A549 (cell line): ENCODE data around the gene LSM12. TPM values are rescaled to one million over a fixed set of nuclear protein-coding genes. Genes with fewer than 3 reads are reported as not detected.
A peak's percentile ranks its signal among the peaks of the same experiment; 100 is the strongest.

ENCODE experiments used
- ATAC-seq, 2 experiments: fragments of 200-7000 bp in 1 of 2; fragments of >200 bp in 1 of 2; cut with Nextera tagmentation in 1 of 2; cut with Tn5 transposase in 1 of 2; 3 replicates each; pipeline versions ENCODE4 v1.8.0 to v1.9.1; 2018 to 2020; ENCODE audit warnings: mild to moderate bottlenecking in 1 of 2, moderate library complexity in 1 of 2
- CTCF ChIA-PET: fragments of 300-600 bp; sonication (Branson Sonifier 250); formaldehyde crosslinking; extraction: SDS; loops from one replicate; lab custom pipeline; 2021; ENCODE audit warnings: antibody characterized with exemption, inconsistent platforms; lab: Yijun Ruan, JAX
- POLR2A ChIA-PET: fragments of 350-600 bp; formaldehyde crosslinking; extraction: SDS; loops from one replicate; lab custom pipeline; 2021; ENCODE audit warnings: antibody characterized with exemption, inconsistent platforms; lab: Yijun Ruan, JAX
- DNase-seq, 2 experiments: peaks; one replicate each; pipeline versions ENCODE4 v3.0.0 to v3.0.0-alpha.2; 2011 to 2016; ENCODE audit warnings: low read depth in 1 of 2, low spot score in 1 of 2
- FAIRE-seq: peaks from 2 replicates; lab custom pipeline; 2011; peaks lifted over from hg19 to GRCh38; lab: Jason Lieb, UNC
- H3K27ac ChIP-seq, 2 experiments: fragments of >200 bp; sonication (Bioruptor Twin); formaldehyde crosslinking; 3 replicates each; pipeline ENCODE4 v1.5.1; 2016 to 2017
- H3K4me1 ChIP-seq: fragments of >200 bp; sonication (Bioruptor Twin); formaldehyde crosslinking; 3 replicates; pipeline ENCODE4 v1.6.1; 2016
- H3K4me2 ChIP-seq: fragments of >200 bp; sonication (Bioruptor Twin); formaldehyde crosslinking; 3 replicates; pipeline ENCODE4 v1.6.1; 2016
- H3K4me3 ChIP-seq: fragments of >200 bp; sonication (Bioruptor Twin); formaldehyde crosslinking; 3 replicates; pipeline ENCODE4 v1.5.1; 2016
- H3K9me3 ChIP-seq: fragments of >200 bp; sonication (Bioruptor Twin); formaldehyde crosslinking; 3 replicates; pipeline ENCODE4 v1.6.1; 2016
- BHLHE40 ChIP-seq: IDR thresholded peaks from 2 replicates; pipeline ENCODE4 v1.6.1; 2012; ENCODE audit warnings: low read depth, low read length, inconsistent platforms
- CEBPB ChIP-seq, 2 experiments: fragments of >200 bp in 1 of 2; sonication (Bioruptor Twin) in 1 of 2; formaldehyde crosslinking in 1 of 2; IDR thresholded peaks; 2 replicates each; pipeline ENCODE4 v1.6.1; 2012 to 2016
- CHD2 ChIP-seq: fragments of 150-350 bp; IDR thresholded peaks from 2 replicates; pipeline ENCODE4 v1.6.1; 2014; ENCODE audit warnings: low read length; ENCODE audit not compliant: partially characterized antibody
- CHD4 ChIP-seq: fragments of 200-600 bp; sonication (generic); IDR thresholded peaks from 2 replicates; pipeline ENCODE4 v1.6.1; 2016; ENCODE audit warnings: antibody characterized with exemption, mild to moderate bottlenecking, borderline replicate concordance
- CTCF ChIP-seq: fragments of >200 bp; sonication (Bioruptor Twin); formaldehyde crosslinking; IDR thresholded peaks from 3 replicates; pipeline ENCODE4 v1.5.1; 2016
- ELK1 ChIP-seq: fragments of 150-350 bp; IDR thresholded peaks from 2 replicates; pipeline ENCODE4 v1.6.1; 2014; ENCODE audit warnings: low read depth, mild to moderate bottlenecking, low read length
- FOSB ChIP-seq: fragments of 250-450 bp; sonication (Bioruptor Pico); IDR thresholded peaks from 2 replicates; pipeline ENCODE4 v1.5.0; 2020; ENCODE audit warnings: mild to moderate bottlenecking, moderate library complexity
- FOXS1 ChIP-seq: fragments of 250-450 bp; sonication (Bioruptor Pico); IDR thresholded peaks from 2 replicates; pipeline ENCODE4 v1.5.0; 2020; ENCODE audit warnings: mild to moderate bottlenecking, moderate library complexity
- GATA3 ChIP-seq: IDR thresholded peaks from 2 replicates; pipeline ENCODE4 v1.6.1; 2012; ENCODE audit warnings: borderline replicate concordance
- HOXB5 ChIP-seq: fragments of 250-450 bp; sonication (Bioruptor Pico); IDR thresholded peaks from 2 replicates; pipeline ENCODE4 v1.5.0; 2020; ENCODE audit warnings: mild to moderate bottlenecking, moderate library complexity
- KDM1A ChIP-seq: fragments of 200-600 bp; sonication (generic); IDR thresholded peaks from 2 replicates; pipeline ENCODE4 v1.6.1; 2016; ENCODE audit warnings: low read depth, mild to moderate bottlenecking
- KDM5A ChIP-seq: fragments of 200-600 bp; sonication (generic); IDR thresholded peaks from 2 replicates; pipeline ENCODE4 v1.6.1; 2016; ENCODE audit warnings: antibody characterized with exemption, mild to moderate bottlenecking
- MAZ ChIP-seq: fragments of 150-350 bp; IDR thresholded peaks from 2 replicates; pipeline ENCODE4 v1.6.1; 2014; ENCODE audit warnings: antibody characterized with exemption, low read depth, low read length, borderline replicate concordance
- NPAS2 ChIP-seq: fragments of 250-450 bp; sonication (Bioruptor Pico); IDR thresholded peaks from 2 replicates; pipeline ENCODE4 v1.8.0; 2022; ENCODE audit warnings: mild to moderate bottlenecking, moderate library complexity, borderline replicate concordance
- NR3C1 ChIP-seq: fragments of >200 bp; sonication (Bioruptor Twin); formaldehyde crosslinking; IDR thresholded peaks from 3 replicates; pipeline ENCODE4 v1.6.1; 2017
- PHF8 ChIP-seq: fragments of 200-600 bp; sonication (generic); IDR thresholded peaks from 2 replicates; pipeline ENCODE4 v1.6.1; 2016; ENCODE audit warnings: low read depth, mild to moderate bottlenecking, antibody characterized with exemption, moderate library complexity, borderline replicate concordance
- RAD21 ChIP-seq, 2 experiments: fragments of >200 bp in 1 of 2; sonication (Bioruptor Twin) in 1 of 2; formaldehyde crosslinking in 1 of 2; IDR thresholded peaks in 1 of 2; conservative IDR thresholded peaks in 1 of 2; 2 replicates in 1 of 2; 3 replicates in 1 of 2; pipeline ENCODE4 v1.6.1; 2012 to 2018; ENCODE audit warnings: inconsistent platforms in 1 of 2
- RARB ChIP-seq: fragments of 250-450 bp; sonication (Bioruptor Pico); IDR thresholded peaks from 2 replicates; pipeline ENCODE4 v1.8.0; 2021; ENCODE audit warnings: mild to moderate bottlenecking, moderate library complexity
- RFX5 ChIP-seq: fragments of 450-650 bp; IDR thresholded peaks from 2 replicates; pipeline ENCODE4 v1.7.1; 2014; ENCODE audit warnings: antibody characterized with exemption, mild to moderate bottlenecking, moderate library complexity
- SMC3 ChIP-seq: fragments of >200 bp; sonication (Bioruptor Twin); formaldehyde crosslinking; IDR thresholded peaks from 3 replicates; pipeline ENCODE4 v1.6.1; 2018; ENCODE audit warnings: inconsistent platforms
- SREBF2 ChIP-seq: fragments of 450-650 bp; IDR thresholded peaks from 2 replicates; pipeline ENCODE4 v1.6.1; 2014; ENCODE audit warnings: mild to moderate bottlenecking, moderate library complexity
- ZC3H11A ChIP-seq: fragments of 450-650 bp; IDR thresholded peaks from 2 replicates; pipeline ENCODE4 v1.6.1; 2014; ENCODE audit warnings: antibody characterized with exemption, mild to moderate bottlenecking
- ZSCAN20 ChIP-seq: fragments of 250-450 bp; sonication (Bioruptor Pico); IDR thresholded peaks from 2 replicates; pipeline ENCODE4 v1.8.0; 2022; ENCODE audit warnings: mild to moderate bottlenecking, moderate library complexity
- WGBS: methylation state at CpG from one replicate; pipeline ENCODE4 v1.1.6; 2017; ENCODE audit errors: missing lambda C conversion rate; 5-methylcytosine and 5-hydroxymethylcytosine counted together
- polyA plus RNA-seq, 4 experiments: library from polyadenylated mRNA; depleted of rRNA in 3 of 4; stranded (reverse); fragments of >200 nt; fragmentation: RNase III in 1 of 4; extraction: RNeasy Plus Mini Kit Qiagen cat#74134 plus additional on column Dnase treatment in 1 of 4; gene quantifications; 2 replicates in 3 of 4; 3 replicates in 1 of 4; pipeline ENCODE4 v1.2.3, GENCODE V29; 2011 to 2017
- TF ChIP-seq, protein P1 (sequence below): IDR thresholded peaks from 2 replicates; pipeline ENCODE4 v1.6.1; 2012
- TF ChIP-seq, protein P2 (sequence below): IDR thresholded peaks from 2 replicates; pipeline ENCODE4 v1.6.1; 2012; ENCODE audit warnings: low read depth, borderline replicate concordance

Gene LSM12
- polyA plus RNA-seq, 2 of the 4 experiments (the other 2 are of a cell fraction), result 43.9 to 75.0 TPM

- POLR2A ChIA-PET, result no interaction called here
- 0 out of 3 replicates have a peak, but pooled peaks cover 3% of the 10 kb centered on the region for H3K4me1 ChIP-seq
- CTCF ChIA-PET, result interaction anchor here (0.6 to 24.9 kb wide), 29 partner anchors 11 to 311 kb away, joined by 3 to 657 read pairs (median 6); partner anchors contain the start of genes MPP2, NAGS, PPY and PYY
- 23% methylated on average over 48 of the region's 52 CpGs for WGBS
- H3K4me2 ChIP-seq, result peak overlapping the region; percentile 90
- peak overlapping the region; percentile 45 for H3K4me3 ChIP-seq
- TF ChIP-seq CTCF (peak; percentile 96), BHLHE40 (no peak), GATA3 (no peak), CHD4 (no peak), RAD21 (conservative IDR thresholded peaks at IDR 0.05 in 1 of 2, IDR thresholded peaks at IDR 0.05 in 1 of 2) (peak; percentile 96 to 98), CHD2 (peak; percentile 59), SMC3 (peak; percentile 97)
- TF ChIP-seq, protein P1, sequence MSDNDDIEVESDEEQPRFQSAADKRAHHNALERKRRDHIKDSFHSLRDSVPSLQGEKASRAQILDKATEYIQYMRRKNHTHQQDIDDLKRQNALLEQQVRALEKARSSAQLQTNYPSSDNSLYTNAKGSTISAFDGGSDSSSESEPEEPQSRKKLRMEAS, result peak; percentile 68; the same call in 1 of the 2 replicates
- ATAC-seq (peak; percentile 90 to 96), FAIRE-seq (no peak), DNase-seq (peak; percentile 71 to 94)
- H3K9me3 ChIP-seq, result no peaks in the 10 kb centered on the region
- peak overlapping the region; percentile 70 to 86 for H3K27ac ChIP-seq
Observed at GRCh38 chr17:43994272-43995149, 72.0 kb downstream of the LSM12 start.

DNA sequence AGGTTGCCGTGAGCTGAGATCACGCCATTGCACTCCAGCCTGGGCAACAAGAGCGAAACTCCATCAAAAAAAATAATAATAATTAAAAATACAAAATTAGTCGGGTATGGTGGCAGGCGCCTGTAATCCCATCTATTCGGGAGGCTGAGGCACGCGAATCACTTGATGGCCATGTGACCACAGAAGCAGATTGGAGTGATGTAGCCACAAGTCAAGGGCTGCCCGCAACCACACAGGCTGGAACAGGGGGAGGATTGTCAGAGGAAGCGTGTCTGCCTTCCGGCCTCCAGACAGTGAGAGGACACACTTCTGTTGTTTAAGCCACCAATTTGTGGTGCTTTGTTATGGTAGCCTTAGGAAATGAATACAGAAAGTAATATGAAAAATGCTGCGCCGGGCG lies 73.8 kb downstream of the LSM12 start:
- 93% methylated on average over 14 of the region's 14 CpGs for WGBS
- no peaks in the 10 kb centered on the region for H3K9me3 ChIP-seq
- no peak for TF ChIP-seq FOXS1 (CRISPR knock-in tag)
- no peak for TF ChIP-seq CEBPB (IDR thresholded peaks at IDR 0.05)
- TF ChIP-seq SREBF2, result no peak
- TF ChIP-seq ZC3H11A, result no peak
- no peak for TF ChIP-seq PHF8
- TF ChIP-seq, protein P2, sequence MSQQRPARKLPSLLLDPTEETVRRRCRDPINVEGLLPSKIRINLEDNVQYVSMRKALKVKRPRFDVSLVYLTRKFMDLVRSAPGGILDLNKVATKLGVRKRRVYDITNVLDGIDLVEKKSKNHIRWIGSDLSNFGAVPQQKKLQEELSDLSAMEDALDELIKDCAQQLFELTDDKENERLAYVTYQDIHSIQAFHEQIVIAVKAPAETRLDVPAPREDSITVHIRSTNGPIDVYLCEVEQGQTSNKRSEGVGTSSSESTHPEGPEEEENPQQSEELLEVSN, result no peak
- TF ChIP-seq KDM1A, result no peak
- no peak for TF ChIP-seq GATA3
- no peak for TF ChIP-seq NR3C1
- no peak for TF ChIP-seq HOXB5 (CRISPR knock-in tag)
- TF ChIP-seq RFX5, result no peak
- TF ChIP-seq CHD4, result no peak
- no peak for TF ChIP-seq KDM5A
- TF ChIP-seq ZSCAN20, result no peak
- TF ChIP-seq ELK1, result no peak
- no peak for TF ChIP-seq FOSB (CRISPR knock-in tag)
- TF ChIP-seq MAZ, result no peak
- no peak for TF ChIP-seq RARB (CRISPR knock-in tag)
- no peak for TF ChIP-seq NPAS2
- no peak for FAIRE-seq
- H3K4me2 ChIP-seq, result no peak overlapping the region
- H3K27ac ChIP-seq, result no peak overlapping the region
- no peak for DNase-seq
- 0 out of 3 replicates have a peak, but pooled peaks cover 3% of the 10 kb centered on the region for H3K4me1 ChIP-seq
- ChIA-PET CTCF (interaction anchor here (0.6 to 24.9 kb wide), 10 partner anchors 8 to 232 kb away, joined by 3 to 657 read pairs (median 4); partner anchors contain the start of genes NAGS, PPY and PYY), POLR2A (interaction anchor here (0.7 kb wide), 1 partner anchor 24 kb away, joined by 4 read pairs; no protein-coding TSS in a partner anchor)
- H3K4me3 ChIP-seq, result no peak overlapping the region
- ATAC-seq, result no peak
